ENCODE measurements around the gene KRT4. TPM values are rescaled to one million over a fixed set of nuclear protein-coding genes. Genes with fewer than 3 reads are reported as not detected.

The KRT4 gene
- total and polyA plus RNA-seq, 2 experiments from 2014 or later, result not detected

GRCh38 chr12:52823761-52824450 is 10.0 kb upstream of the KRT4 start:
- Mint-ChIP-seq H3K27me3 (ENCODE audit: insufficient read depth, low read depth, poor library complexity) (no peaks in the 10 kb centered on the region), H3K9me3 (no peaks in the 10 kb centered on the region; the same call in 1 of the 3 replicates)
- TF ChIP-seq ETS1 (IDR thresholded peaks at IDR 0.05) (no peak), CREB1 (CRISPR knock-in tag; IDR thresholded peaks at IDR 0.05; ENCODE audit: low read depth) (no peak), NANOG (IDR thresholded peaks at IDR 0.05; ENCODE audit: borderline replicate concordance) (no peak), ZNF331 (CRISPR knock-in tag; IDR thresholded peaks at IDR 0.05; ENCODE audit: low read depth) (no peak), EZH2 (IDR thresholded peaks at IDR 0.05; ENCODE audit: low read depth, unreplicated experiment) (no peak), ZNF114 (CRISPR knock-in tag; IDR thresholded peaks at IDR 0.05) (no peak), EZH2phosphoT487 (IDR thresholded peaks at IDR 0.05; ENCODE audit: unreplicated experiment) (no peak), POLR2AphosphoS5 (IDR thresholded peaks at IDR 0.05; ENCODE audit: low read depth) (no peak)
- TF ChIP-seq, protein P1, sequence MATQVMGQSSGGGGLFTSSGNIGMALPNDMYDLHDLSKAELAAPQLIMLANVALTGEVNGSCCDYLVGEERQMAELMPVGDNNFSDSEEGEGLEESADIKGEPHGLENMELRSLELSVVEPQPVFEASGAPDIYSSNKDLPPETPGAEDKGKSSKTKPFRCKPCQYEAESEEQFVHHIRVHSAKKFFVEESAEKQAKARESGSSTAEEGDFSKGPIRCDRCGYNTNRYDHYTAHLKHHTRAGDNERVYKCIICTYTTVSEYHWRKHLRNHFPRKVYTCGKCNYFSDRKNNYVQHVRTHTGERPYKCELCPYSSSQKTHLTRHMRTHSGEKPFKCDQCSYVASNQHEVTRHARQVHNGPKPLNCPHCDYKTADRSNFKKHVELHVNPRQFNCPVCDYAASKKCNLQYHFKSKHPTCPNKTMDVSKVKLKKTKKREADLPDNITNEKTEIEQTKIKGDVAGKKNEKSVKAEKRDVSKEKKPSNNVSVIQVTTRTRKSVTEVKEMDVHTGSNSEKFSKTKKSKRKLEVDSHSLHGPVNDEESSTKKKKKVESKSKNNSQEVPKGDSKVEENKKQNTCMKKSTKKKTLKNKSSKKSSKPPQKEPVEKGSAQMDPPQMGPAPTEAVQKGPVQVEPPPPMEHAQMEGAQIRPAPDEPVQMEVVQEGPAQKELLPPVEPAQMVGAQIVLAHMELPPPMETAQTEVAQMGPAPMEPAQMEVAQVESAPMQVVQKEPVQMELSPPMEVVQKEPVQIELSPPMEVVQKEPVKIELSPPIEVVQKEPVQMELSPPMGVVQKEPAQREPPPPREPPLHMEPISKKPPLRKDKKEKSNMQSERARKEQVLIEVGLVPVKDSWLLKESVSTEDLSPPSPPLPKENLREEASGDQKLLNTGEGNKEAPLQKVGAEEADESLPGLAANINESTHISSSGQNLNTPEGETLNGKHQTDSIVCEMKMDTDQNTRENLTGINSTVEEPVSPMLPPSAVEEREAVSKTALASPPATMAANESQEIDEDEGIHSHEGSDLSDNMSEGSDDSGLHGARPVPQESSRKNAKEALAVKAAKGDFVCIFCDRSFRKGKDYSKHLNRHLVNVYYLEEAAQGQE (IDR thresholded peaks at IDR 0.05; ENCODE audit: unreplicated experiment), result no peak

GRCh38 chr12:52822771-52823510 is 9.0 kb upstream of the KRT4 start:
- H3K27ac Mint-ChIP-seq, result no peak overlapping the region
- no peaks in the 10 kb centered on the region for H3K27me3 ChIP-seq (ENCODE audit: insufficient read depth)
- ATAC-seq (no peak), DNase-seq (ENCODE audit: low spot score) (no peak)
- peaks cover 1% of the 10 kb centered on the region for H3K27me3 Mint-ChIP-seq (ENCODE audit: insufficient read depth, low read depth, poor library complexity)
- H4K20me1 ChIP-seq (replicated peaks; ENCODE audit: insufficient read depth), result no peaks in the 10 kb centered on the region
- no peak overlapping the region for H3K4me2 ChIP-seq
- H3K79me2 ChIP-seq (replicated peaks; ENCODE audit: insufficient read depth), result no peaks in the 10 kb centered on the region
- H3K4me1 ChIP-seq (ENCODE audit: insufficient read depth), result no peaks in the 10 kb centered on the region
- no peaks in the 10 kb centered on the region for H3K36me3 ChIP-seq (ENCODE audit: insufficient read depth)
- no peak overlapping the region for H3K4me3 Mint-ChIP-seq
- no peak overlapping the region for H3K4me3 ChIP-seq
- H3K9me3 Mint-ChIP-seq, result no peaks in the 10 kb centered on the region; the same call in 1 of the 3 replicates
- no peaks in the 10 kb centered on the region for H3K36me3 Mint-ChIP-seq (ENCODE audit: low read depth)
- H2AFZ ChIP-seq, result no peak overlapping the region
- peaks cover 6% of the 10 kb centered on the region; the same call in 1 of the 2 replicates for H3K9me2 ChIP-seq (ENCODE audit: insufficient read depth)
- no peak overlapping the region for H3K27ac ChIP-seq (ENCODE audit: low read depth)
- H3K4me1 Mint-ChIP-seq, result no peaks in the 10 kb centered on the region; the same call in 2 of the 3 replicates
- no peaks in the 10 kb centered on the region for H3F3A ChIP-seq (replicated peaks; ENCODE audit: low read depth)
- no peak for TF ChIP-seq ZNF114 (CRISPR knock-in tag; IDR thresholded peaks at IDR 0.05)
- no peak for TF ChIP-seq NANOG (IDR thresholded peaks at IDR 0.05; ENCODE audit: borderline replicate concordance)
- TF ChIP-seq EZH2 (IDR thresholded peaks at IDR 0.05; ENCODE audit: low read depth, unreplicated experiment), result no peak
- no peak for TF ChIP-seq ETS1 (IDR thresholded peaks at IDR 0.05)
- TF ChIP-seq JUNB (IDR thresholded peaks at IDR 0.05; ENCODE audit: unreplicated experiment), result no peak
- no peak for TF ChIP-seq EZH2phosphoT487 (IDR thresholded peaks at IDR 0.05; ENCODE audit: unreplicated experiment)
- TF ChIP-seq STAT1 (IDR thresholded peaks at IDR 0.05; ENCODE audit: unreplicated experiment), result no peak

More at GRCh38 chr12:52823761-52824450, 10.0 kb upstream of the KRT4 start:
- Mint-ChIP-seq H3K4me1 (no peaks in the 10 kb centered on the region; the same call in 2 of the 3 replicates), H3K36me3 (ENCODE audit: low read depth) (no peaks in the 10 kb centered on the region), H3K4me3 (no peak overlapping the region), H3K27ac (no peak overlapping the region)
- no peaks in the 10 kb centered on the region for H3K4me1 ChIP-seq (ENCODE audit: insufficient read depth)
- H3K27ac ChIP-seq (ENCODE audit: low read depth), result no peak overlapping the region
- no peak overlapping the region for H3K4me2 ChIP-seq
- no peaks in the 10 kb centered on the region for H4K20me1 ChIP-seq (replicated peaks; ENCODE audit: insufficient read depth)
- H3K79me2 ChIP-seq (replicated peaks; ENCODE audit: insufficient read depth), result no peaks in the 10 kb centered on the region
- H3K36me3 ChIP-seq (ENCODE audit: insufficient read depth), result no peaks in the 10 kb centered on the region
- no peaks in the 10 kb centered on the region for H3K27me3 ChIP-seq (ENCODE audit: insufficient read depth)
- H3K9me2 ChIP-seq (ENCODE audit: insufficient read depth), result peaks cover 13% of the 10 kb centered on the region; the same call in 1 of the 2 replicates
- H2AFZ ChIP-seq, result no peak overlapping the region
- H3F3A ChIP-seq (replicated peaks; ENCODE audit: low read depth), result no peaks in the 10 kb centered on the region
- no peak for DNase-seq (ENCODE audit: low spot score)
- no peak overlapping the region for H3K4me3 ChIP-seq
- ATAC-seq, result no peak
